HG03045 (cell line): Measurements from ENCODE around the gene TRIM67.
"Not testable (repeated sequence)": the region's sequence is repeated elsewhere in the genome, so short reads cannot be mapped to it uniquely, and the experiment has no call there.

Experiments used
- ATAC-seq: cut with Tn5 transposase; IDR thresholded peaks from one replicate; pipeline ENCODE4 v1.9.1; 2021; ENCODE audit warnings: mild to moderate bottlenecking, moderate library complexity; ENCODE audit not compliant: unreplicated experiment

TRIM67 gene

DNA sequence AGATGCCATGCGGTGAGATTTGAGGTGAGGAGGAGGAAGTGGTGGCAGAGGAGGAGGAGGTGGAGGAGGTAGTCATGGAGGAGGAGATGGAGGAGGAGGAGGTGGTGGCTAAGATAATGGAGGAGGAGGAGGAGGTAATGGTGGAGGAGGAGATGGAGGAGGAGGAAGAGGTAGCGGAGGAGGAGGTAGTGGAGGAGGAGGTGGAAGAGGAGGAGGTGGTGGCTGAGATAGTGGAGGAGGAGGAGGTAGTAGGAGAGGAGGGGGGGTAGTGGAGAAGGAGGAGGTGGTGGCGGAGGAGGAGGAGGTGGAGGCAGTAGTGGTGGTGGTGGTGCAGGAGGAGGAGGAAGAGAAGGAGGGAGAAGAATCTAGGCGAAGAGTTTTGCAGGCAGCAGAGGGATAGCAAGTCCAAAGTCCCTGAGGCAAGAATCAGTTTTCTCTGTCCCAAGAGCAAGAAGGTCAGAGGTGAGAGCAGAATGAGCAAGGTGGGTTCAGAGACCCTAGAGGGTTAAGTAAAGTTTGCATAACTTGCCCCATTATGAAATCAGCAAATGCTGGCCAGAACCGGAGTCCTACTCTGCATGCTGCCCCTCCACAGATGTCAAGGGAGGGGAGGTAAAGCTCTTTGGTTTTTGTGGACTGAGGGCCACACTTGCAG lies 40.2 kb downstream of the TRIM67 start:
- no peak for ATAC-seq

DNA sequence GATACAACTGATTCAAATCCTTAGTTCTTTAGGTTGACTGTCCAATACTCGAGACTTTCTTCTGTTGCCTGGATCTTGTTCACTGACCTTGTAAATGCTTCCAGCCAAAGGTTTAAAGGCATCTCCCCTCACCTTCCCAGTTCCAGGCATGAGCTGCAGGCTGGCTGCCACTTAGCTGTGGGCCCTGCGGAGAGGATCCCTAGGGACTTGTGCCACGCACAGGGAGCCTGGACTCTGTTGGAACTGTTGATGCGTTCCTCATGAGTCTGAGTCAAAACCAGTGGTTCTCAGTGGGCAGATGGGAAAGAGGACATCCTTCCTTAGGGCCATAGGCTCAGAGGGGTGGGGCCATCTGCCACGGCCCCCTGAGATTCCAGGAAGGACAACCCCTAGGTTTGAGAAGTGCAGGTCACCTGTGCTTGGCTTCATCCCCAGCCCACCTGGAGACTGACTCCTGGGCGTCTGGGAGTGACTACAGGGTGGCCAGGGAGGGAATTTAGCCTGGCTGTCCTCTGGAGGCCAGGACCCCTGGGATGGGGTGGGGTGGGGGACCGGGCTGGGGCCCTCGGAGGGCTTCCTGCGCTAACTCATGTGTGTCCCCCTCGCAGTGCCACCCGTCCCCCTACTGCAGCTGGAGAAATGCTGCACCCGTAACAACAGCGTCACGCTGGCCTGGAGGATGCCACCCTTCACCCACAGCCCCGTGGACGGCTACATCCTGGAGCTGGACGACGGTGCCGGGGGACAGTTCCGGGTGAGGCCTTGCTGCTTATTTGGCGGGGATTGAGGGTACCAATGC lies 41.6 kb downstream of the TRIM67 start:
- ATAC-seq, result no peak

DNA sequence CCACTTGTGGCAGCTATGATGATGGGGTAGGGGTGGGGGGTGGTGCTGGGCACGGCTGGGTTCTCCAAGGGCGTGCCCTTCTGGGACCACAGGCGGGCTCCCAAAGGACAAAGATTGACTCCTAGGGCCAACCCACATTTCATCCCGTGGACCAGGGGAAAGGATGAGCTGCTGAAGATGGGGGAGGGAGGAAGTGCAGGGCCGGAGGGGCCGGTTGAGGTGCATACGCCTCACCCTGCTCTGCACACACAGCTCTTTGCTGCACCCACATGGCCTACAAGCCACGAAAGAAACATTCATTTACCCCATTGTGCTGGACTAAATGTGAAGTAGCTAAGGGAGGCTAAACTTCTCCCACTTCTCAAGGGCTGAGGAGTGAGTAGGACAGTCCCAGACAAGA lies 45.0 kb downstream of the TRIM67 start:
- no peak for ATAC-seq

DNA sequence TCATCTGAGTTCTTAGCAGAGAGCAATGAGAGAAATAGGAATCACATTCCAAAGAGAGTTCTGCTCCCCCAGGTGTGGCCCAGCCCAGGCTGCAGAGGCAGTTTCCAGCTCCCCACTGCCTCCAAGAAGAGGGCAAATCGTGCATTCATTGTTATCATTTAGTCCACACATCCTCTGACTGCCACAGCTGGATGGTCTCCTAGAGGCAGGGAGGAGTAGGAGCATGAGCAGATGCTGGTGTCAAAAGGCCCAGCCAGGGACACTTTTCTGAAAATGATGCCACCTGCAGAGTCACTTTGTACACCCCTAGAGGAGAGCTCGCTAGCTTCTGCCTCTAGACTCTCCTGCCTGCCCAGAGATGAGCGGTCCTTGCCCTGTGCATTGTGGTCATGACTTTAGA lies 45.6 kb downstream of the TRIM67 start:
- ATAC-seq, result no peak

DNA sequence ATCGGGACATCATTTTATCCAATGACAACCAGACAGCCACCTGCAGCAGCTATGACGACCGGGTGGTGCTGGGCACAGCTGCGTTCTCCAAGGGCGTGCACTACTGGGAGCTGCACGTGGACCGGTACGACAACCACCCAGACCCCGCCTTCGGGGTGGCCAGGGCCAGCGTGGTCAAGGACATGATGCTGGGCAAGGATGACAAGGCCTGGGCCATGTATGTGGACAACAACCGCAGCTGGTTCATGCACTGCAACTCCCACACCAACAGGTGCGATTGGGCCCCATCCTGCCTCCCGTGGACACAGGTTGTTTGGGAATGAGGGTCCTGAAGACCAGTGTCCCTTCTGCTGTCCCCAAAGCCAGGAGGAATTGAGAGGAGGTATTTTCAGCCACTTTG lies 47.1 kb downstream of the TRIM67 start:
- ATAC-seq, result no peak

DNA sequence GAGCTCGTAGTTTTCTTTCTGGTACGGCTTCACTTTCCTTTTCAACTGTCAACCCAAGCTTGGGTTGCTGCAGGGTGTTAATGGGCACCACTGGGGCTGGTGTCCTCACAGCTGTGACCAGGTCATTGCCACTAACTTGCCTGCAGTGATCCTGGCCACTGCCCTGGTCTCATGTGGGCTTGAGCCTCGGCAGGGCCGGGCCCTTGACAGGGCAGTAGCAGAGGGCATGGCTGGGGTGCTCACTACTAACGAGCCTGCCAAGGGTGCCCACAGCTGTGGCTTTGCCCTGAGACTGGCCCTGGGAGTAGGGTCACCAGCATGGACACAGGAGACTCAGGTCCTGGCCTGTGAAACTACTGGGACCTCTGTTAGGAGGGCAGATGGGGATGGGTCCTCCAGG lies 47.7 kb downstream of the TRIM67 start:
- ATAC-seq, result no peak

DNA sequence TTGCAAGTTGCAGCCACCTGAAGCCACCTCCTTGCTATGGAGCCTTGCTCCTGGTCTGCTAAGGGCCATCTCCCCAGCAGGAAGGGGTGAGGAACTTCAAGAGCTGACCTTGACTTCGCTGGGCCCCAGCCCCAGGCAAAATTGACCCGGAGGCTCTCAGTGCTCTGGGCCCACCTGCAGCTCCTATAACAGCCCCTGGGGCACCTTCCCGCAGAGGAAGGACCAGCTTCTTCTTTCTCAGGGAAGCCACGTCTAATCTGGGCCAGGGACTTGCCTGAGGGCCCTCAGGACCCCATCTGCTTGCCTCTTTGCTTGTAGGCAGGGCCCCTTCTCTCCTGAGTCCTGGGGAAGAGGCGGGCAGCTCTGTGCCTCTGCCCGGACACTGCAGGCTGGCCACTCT lies 48.3 kb downstream of the TRIM67 start:
- no peak for ATAC-seq

DNA sequence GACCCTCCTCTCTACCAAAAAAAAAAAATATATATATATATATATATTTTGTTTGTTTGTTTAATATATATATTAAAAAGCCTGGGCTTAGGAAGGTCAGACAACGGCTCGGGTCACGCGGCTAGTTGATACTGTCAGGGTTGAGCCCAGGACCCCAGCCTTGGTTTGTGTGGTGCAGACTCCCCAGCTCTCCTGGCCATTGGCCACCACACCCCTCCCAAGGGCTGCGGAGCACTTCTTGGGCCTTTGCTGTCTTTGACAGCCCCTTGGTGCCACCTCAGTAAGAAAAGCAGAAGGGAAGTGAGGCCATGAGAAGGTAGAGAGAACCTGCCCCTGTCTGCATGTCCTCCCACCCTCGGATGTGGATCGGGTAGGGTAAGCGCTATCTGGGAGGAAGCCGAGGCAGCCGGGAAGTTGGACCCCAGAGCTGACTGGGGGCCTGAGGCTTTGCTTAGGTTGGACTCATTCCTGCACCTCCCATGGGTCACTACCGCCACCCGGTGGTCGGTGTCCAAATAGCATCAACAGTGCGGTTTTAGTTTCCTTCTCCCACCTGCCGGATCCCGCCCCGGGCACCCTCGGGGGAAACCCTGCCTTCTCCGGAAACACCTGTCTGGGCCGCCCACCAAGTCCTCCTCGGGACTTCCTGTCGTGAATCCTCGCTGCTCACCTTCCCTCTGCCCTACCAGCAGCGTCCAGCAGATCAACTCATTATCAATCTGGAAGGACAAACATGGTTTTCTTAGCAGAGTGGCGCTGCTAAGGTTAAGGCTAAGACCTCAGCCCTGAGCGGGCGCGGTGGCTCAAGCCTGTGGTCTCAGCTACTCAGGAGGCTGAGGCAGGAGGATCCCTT lies 49.4 kb downstream of the TRIM67 start:
- peak; percentile 87 for ATAC-seq

DNA sequence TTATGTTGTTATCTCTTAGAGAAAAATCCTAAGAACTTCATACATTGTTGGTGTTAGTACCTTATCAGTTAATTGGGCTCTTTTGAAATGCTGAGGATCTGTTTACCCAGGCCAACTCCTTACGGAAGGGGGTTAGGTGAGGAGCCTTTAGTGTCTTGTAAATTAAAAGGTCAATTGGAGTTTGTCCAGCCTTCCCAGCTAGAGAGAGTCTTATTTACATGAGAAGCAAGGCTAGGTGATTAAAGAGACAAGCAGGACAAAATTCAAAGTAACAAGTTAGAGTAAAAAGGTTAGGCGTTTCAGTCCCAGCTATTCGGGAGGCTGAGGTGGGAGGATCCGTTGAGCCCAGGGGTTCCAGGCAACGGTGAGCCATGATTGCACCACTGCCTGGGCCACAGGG lies 50.4 kb downstream of the TRIM67 start:
- ATAC-seq, result not testable (repeated sequence)

DNA sequence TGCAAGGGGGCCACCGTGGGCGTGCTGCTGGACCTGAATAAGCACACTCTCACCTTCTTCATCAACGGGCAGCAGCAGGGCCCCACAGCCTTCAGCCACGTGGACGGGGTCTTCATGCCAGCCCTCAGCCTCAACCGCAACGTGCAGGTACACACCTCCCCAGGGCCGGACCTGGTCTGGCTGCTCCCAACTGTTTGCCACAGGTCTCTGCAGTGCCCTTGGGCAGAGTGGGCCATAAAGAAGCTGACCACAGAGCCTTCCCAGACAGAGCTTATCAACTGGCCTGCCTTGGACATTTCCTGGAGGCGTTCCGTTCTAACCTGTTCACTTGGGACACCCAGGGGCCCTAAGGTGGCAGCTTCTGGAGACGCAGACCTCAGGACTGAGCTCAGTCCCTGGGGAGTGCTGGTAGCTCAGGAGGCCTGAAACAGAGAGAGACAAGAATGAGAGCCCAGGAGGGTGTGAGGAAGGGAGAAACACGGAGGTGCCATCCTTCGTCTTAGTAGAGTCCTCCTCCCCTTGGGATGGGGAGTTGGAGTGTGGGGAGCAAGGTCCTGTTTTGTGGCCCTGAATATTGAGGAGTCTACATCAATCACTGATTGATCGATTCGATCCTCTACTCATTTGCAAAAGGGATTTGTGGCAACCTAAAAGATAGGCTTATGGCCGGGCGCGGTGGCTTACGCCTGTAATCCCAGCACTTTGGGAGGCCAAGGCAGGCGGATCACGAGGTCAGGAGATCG lies 52.1 kb downstream of the TRIM67 start:
- ATAC-seq, result no peak

DNA sequence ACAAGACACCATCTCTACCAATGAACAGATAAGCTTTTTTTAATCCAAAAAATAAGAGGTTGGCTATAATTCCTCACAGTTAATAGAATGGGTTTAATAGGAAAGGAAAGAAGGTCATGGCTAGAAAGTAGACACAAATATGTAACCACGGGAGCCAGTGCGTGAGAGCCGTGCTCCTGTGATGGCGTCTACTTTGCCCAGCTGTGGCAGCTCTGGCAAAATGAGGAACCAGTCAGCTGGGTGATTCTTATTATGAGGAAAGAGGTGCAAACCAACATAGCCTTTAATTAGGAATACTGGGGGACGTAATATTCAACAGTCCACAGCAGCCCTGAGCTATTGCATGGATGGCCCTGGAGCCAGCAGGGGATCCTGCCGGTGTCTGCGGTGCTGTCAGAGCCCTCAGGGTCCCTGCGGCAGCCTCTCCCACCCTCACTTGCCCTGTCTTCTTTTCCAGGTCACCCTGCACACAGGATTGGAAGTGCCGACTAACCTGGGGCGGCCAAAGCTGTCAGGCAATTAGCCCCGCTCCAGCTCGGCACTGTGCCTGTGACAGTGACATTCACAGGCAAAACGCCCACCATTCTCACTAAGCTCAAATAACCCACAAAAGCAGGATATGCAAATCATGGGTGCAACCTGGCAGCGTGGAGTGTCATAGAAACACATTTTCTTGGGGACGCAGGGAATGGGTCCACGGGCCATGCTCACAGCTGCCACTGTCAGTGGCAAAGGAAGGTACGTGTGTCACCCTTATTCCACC lies 53.2 kb downstream of the TRIM67 start:
- ATAC-seq, result no peak

DNA sequence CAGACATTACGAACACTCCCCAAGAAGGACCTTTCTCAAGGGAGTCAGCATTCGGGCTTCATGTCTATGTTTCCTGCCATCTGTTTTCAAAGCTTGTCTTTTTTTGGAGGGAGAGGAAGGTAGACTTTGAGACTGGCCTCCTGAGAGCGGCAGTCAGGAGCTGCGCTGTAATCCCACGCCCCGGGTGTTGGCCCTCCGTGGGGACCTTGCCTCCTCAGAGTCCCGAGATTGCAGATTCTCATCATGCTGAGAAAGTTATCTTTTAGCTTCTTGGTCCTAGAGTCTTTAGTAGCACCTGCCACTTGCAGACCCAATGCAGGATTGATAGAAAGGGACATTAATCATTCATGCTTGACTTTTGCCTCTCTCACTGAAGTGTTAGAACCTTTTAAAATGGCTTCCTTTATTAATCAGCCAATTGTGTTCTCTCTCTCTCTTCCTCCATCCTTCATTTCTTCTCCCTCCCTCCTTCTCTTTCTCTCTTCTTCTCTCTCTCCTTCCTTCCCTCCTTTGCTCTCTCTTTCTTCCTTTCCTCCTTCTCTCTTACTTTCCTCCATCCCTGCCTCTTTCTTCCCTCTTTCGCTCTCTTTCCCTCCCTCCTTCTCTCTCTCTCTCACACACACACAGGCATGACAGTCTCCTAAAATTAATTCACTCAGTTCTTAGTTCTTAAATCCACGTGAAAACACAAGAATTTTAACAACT lies 54.0 kb downstream of the TRIM67 start:
- ATAC-seq, result no peak

DNA sequence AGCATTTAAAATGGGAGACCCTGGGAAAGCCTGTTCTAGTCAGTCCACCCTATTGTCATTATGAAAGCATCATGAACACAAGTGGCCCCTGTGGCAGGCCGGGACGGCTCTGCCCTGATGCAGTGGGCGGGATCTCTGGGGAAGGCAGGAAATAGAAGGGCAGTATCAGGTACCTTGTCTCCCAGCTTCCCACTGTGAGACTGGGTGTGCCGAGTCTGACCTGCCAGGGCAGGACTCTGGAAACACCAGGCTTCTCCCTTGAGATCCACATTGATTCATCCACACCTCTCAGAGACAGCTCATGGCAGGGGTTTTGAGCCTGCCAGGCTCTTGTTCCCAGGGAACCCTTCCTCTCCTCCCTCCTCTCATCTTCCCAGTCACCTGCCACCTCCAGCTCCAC lies 54.6 kb downstream of the TRIM67 start:
- no peak for ATAC-seq

DNA sequence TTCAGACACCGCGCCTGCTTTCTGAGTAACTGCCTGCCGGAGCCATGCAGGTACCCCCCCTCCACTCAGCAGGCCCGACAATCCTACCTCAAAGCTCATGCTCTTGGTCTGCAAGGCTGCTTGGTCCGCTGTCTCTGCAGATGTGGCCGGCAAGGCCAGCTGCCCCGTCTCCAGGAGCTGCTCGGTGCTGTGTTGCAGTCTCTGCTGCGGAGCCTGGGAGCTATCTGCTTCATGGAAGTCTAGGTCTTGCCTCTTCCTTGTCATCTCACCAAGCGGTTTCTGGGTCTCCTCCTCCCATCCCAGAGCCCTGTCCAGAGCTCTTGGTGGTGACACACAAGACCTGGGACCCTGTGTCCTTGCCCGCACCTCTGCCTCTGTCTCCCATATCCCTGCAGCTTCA lies 55.2 kb downstream of the TRIM67 start:
- ATAC-seq, result no peak

DNA sequence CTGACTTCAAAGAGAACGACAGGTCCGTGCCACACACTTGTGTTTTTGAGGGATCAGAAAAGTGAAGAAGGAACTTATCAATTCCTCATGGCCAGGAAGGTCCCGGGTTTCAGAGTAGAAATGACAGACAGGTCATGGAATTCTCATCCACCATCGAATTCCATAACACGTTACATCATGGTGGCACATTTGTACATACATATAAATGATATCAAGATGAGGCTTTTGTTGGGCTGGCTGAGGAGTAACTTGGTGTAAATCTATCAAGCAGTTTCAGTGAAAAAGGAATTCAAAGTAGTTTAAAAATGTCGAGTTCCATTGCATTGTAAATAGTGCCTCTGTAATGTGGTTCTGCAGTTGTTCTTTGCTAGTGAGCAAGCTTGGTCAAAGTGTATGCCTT lies 56.2 kb downstream of the TRIM67 start:
- no peak for ATAC-seq

DNA sequence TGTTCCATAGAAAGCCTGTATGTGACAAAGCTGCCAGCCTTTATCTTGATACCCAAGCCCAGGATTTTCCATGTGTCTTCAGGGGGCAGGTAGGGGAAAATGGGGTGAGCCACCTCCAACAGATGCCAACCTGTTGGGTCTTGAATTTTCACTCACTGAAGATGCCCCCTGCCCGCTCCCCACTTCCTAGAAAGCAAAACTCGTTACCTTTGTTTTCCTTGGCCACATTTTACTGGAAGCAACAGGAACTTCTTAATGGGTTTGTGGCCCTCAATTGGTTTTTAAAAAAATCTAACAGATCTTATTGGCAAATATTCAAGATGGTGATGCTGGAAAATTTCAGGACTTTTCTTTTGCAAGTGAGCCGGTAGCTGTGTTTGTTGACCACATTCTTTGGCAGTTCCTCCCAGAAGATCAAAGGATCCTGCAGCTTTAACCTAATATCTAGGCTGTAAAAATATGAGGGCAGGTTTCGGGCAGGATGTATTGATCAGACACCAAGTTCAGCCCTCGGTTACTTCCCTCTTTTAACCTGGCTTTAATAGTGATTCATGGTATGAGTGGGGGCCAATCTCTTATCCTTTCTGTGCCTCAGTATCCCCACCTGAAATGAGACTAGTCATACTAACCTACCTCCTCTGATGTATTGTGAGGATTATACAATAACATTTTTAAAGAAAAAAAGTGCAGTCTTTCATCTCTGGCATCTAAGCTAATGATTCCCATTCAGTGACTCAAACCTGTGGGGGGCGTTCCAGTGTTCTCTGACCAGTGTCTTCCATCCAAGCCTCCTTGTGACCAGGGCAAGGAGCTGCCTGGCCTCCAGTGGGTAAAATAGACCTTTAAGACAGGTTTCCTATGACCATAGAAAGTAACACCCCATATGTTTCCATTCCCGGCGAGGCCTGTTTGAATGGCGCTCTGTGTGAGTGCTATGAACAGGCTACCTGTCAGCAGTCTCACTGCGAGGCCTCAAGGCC lies 57.9 kb downstream of the TRIM67 start:
- ATAC-seq, result no peak

DNA sequence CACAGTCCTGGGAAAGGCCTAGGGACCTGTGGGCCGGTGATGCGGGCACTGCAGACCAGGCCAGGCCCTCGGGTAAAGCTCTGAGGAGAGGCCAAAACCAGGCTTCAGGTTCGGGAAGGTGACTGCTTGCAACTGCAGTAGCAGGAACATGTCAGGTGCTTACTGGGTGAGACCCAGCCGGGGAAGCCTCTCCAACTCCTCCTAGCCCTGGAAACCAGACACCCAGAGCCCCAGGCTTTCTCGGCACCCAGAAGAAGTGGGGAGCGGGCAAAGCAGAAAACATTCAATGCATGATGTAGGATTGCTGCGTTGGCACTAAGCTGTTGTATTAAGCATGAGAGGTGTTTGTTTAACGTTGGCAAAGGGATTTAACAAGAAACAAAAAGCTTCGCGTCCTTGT lies 58.9 kb downstream of the TRIM67 start:
- no peak for ATAC-seq

DNA sequence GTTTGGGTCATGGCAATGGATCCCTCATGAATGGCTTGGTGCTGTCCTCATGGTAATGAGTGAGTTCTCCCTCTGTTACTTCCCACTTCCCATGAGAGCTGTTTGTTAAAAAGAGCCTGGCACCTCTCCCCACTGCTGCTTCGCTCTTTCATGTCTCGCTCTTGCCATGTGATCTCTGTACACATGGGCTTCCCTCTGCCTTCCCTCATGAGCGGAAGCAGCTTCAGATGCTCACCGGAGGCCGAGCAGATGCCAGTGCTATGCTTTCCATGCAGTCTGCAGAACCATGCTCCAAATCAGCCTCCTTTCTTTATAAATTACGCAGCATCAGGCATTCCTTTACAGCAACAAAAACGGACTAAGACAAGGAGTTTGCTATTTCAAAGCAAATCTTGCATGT lies 64.3 kb downstream of the TRIM67 start:
- ATAC-seq, result no peak

DNA sequence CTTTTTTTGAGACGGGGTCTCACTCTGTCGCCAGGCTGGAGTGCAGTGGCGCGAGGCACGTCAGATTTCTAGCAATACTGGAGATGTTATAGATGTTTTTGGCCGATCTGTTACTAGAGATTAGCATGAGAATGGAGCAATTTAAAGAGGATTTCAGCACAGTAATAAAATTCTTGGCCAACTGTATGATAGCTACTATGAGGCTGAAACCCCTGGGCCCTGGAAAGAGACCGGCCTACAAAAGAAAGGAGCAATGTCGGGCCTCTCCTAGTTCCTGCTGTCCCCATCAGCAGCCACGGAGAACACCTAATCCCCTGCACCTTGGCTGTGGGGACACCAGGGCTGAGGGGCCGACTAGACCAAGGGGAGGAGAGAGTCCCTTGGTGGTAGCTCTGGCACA lies 69.7 kb downstream of the TRIM67 start:
- no peak for ATAC-seq
